NCI-H146 treated with DMSO at 0.1 percent for 48 hours (cell line): ENCODE data around the gene PXDN.
"Not testable (repeated sequence)": the region's sequence is repeated elsewhere in the genome, so short reads cannot be mapped to it uniquely, and the experiment has no call there.

ENCODE experiments used
- DNase-seq: peaks from one replicate; lab custom pipeline; 2025; ENCODE audit not compliant: unreplicated experiment; lab: John Stamatoyannopoulos, UW

The PXDN gene

DNA sequence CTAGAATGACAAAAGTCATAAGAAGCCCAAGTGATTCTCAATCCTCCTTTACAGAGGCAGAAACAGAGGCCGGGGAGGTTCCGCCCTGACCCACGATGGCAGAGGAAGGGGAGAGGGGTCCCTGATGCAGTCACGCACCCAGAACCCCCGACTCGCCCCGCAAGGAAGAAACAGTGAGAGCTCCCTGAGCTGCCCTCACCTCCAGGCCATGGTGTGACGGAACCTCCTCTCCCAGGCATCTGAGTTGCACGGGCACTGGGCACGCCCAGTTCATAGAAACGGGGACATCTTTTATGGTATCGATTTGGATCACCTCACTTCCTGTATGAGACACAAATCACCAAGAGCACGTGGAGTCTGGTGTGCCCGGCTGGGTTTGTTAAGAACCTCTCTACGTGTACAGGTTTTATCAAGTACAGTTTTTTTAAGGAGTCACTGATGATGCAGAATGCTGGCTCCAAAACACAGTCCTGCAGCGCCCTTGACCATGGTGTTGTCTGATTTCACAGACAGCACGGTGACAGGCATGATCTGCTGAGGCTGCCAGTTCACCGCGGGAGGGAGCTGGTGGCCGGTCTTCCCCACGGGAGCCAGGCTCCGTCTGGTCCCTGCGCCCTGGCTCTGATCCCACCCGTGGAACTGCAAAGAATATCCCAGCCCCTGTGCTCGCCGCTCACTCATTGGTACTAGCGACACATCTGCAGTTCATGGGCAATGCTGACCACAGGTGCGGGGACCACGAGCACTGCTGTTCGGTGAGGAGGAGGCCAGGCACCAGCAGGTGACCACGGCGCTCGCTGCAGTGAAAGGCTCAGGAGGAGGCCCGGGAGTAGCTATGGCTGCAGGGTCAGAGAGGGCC, 35.6 kb downstream of the PXDN start:
- no peak for DNase-seq

DNA sequence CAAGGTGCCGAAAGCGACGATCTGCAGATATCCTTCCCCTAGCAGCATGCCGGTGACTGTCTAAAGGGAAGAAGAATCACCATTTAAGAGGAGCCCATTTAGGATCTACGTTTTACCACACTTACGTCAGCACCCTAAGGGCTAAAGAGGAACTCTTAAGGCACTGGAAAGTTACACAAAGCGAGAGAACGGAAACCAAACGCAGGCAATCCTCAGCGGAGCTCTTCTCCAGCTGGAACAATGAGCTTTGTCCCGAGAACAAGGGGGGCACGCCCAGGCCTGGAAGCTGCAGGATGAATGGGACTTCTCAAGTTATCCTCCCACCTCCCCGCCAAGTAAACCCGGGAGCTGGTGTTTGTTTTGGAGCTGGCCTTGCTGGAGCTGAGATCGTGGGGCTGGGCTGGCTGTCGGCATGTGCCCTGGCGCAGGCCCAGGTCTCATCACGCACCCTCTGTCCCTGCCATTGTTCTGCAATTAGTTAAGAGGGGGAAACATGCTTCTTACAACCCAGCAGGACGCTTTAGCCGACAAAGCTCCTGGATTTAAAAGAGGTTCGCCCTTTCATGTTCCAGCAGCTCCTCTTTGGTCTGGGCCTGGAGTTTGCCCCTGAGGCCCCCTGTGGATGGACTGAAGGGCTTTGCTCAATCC, 36.4 kb downstream of the PXDN start:
- no peak for DNase-seq

DNA sequence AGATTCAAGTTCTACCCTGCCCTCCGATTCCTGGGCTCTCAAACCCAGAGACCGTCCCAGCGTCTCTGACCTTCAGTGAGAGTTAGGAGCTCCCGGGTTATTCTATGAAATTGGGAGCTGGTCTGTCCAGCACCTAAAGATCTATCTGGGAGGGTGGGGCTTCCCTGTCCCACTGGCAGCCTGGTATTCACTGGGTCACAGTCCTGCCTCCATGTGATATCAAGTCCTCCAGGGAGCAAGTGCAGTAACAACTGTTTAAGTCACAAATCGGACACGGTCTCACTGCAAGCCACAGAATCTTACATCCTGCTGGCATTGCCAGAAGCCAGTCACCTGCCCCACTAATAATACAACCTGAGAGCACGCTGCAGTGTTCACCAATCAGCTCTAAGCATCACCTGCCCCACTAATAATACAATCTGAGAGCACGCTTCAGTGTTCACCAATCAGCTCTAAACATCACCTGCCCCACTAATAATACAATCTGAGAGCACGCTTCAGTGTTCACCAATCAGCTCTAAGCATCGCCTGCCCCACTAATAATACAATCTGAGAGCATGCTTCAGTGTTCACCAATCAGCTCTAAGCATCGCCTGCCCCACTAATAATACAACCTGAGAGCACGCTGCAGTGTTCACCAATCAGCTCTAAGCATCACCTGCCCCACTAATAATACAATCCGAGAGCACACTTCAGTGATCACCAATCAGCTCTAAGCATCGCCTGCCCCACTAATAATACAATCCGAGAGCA, 38.0 kb downstream of the PXDN start:
- DNase-seq: not testable (repeated sequence)

GRCh38 chr2:1705557-1706076, 38.7 kb downstream of the PXDN start:
- DNase-seq: no peak

GRCh38 chr2:1704631-1705556, 39.4 kb downstream of the PXDN start:
- DNase-seq: no peak

- DNase-seq: no peak
Observed at GRCh38 chr2:1702186-1702565, 42.1 kb downstream of the PXDN start.

- DNase-seq: no peak
Observed at GRCh38 chr2:1701556-1702185, 42.6 kb downstream of the PXDN start.

DNA sequence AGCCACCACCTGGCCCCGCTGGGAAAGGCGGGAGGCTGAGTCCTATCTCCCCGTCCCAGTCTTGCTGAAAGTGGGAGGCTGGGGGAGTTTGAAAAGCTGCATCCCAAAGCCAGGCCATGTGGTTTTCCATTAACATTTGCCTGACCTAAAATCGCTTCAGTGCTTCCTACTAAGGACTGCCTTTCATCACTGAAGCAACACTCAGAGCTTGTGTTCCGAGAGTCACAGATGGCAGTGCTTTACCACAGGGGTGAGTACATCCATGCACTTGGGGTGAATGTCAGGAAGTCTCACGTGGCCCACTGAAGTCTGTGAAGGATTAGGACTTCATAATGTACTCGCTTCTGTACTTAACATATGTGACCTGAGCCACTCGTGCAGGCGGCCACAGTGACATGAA, 43.3 kb downstream of the PXDN start:
- DNase-seq: no peak

DNA sequence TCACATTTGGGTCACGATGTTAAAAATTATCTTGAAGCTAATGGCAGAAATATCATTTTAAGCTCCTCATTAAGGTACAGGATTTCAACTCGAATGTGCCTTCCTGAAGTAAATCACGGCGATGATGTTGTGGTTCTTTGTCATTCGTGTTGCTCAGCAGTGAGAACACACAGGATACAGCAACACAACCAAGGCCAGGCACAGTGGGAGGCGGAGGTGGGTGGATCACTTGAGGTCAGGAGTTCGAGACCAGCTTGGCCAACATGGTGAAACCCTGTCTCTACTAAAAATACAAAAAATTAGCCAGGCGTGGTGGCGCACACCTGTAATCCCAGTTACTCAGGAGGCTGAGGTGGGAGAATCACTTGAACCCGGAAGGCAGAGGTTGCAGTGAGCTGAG, 43.9 kb downstream of the PXDN start:
- not testable (repeated sequence) for DNase-seq

DNA sequence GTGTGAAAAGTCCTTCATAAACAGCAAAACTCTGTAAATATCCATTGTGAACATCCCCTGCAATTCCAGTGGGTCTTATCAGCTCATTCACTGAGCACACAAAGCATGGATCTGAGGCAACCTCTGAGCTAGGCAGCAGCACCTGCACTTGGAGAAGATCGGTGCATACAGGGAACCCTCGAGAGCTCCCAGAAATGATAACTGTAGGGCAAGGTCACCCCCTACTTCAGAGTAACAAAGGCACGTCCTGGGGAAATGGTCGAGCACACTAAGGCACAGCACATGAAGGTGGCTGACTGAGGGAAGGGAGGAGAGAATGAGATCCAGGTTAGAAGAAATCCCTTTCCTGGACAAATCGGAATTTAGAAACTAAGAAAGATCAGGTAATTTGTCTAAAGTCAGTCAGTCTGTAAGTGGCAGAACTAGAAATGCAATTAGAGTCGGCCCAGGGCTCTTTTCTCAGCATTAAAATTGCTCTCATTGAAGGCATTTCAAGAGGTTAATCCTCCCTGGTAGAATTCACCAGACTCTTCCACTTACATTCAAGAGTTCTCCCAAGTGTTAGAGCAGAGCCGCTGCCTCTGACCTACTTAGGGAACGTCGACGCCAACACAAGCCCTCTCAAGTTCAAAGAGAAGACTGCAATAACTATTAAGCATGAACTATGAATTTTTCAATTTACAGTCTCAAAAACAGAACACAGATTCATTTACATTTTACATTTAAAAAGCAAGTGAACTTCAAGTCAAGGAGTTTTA, 45.9 kb downstream of the PXDN start:
- no peak for DNase-seq

DNA sequence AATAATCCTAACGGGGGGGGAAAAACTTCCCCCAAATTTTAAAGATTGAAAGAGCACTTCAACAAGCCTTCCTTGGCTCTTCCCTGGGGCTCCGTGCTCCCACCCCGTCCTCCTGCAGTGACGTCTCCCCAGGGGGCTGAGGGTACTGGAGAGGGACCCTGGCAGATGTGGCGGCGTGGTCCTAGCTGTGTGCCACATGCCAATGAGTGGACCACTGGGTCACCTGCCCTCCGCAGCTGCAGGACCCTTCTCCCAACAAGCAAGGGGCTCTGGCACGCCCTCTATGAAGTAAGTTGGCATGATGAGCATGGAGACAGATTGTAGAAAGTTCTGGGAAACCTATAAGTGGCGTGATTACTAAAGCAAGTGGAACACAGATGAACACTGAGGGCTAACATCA, 46.7 kb downstream of the PXDN start:
- DNase-seq: no peak

DNA sequence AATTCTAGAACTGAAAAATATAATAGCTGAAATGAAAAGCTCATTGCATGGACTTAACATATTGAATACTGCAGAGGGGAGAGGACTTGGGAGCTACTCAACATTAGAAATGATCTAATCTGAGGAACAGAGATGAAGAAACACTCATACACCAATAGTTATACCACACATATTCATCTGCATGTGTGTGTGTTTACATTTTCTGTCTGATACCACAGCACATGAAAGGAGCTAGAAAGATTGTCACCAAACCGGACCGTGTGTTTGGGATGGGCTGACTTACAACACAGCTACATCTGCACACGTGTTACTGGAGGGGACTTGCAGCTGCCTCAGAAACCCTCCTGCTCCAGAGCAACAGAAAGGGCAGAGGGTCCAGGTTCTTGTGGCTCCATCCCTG, 47.8 kb downstream of the PXDN start:
- DNase-seq: no peak

DNA sequence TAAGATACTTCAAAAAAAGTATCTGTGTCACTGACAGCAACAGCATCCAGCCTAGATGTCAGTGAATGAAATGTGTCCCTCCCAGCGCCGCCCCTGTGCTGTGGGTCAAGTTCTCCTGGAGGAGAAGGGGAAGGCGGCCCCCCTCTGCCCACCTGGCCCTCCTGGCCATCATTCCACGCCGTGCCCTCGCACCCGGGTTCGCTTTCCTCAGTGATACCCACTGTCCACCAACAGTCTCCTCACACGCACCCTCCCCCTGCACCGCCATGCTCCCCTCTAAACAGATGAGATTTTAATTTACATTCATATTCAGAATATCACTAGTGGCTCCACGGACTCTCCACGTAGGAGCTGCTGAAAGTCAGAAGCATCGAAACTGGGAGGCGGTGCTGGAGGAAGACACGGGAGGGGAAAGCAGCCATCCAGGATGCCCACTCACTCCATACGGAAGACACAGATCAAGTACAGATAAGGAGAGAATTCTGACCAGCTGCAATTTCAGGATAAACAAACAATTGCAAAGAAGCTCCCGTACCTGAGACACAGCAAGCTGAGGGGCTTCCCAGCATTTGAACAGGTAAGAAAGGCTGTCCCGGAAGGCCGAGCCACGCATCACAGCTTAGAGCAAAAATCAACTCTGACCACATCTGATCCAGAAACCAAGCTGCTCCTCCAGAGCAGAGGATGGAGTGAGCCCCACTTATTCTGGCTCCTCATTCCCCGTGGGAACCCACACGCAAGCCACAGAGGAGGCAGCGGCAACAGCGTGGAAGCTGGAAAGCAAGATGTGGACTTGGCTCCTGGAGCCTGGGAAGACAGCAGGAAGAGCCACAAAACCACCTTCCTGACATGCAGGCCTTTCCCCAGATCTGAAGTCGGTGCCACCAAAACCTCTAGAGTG, 49.7 kb downstream of the PXDN start:
- DNase-seq: no peak

DNA sequence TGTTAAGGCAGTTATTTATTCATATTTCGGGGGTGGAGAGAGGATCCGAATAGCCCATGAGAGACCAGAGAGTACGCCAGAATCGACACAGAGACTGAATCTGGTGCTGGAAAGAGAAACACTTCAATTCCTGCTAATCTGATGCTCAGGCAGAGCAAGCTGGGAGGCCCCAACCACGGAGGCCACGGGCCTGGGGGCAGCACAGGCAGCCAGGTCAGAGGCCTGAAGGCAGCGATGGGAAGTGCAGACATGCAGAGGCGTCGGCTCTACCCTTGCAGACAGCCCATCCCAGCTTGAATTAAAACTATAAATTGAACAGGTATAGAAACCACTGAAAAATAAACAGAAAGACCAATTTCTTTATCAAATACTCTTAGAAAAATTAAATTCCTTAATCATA, 50.6 kb downstream of the PXDN start:
- no peak for DNase-seq

DNA sequence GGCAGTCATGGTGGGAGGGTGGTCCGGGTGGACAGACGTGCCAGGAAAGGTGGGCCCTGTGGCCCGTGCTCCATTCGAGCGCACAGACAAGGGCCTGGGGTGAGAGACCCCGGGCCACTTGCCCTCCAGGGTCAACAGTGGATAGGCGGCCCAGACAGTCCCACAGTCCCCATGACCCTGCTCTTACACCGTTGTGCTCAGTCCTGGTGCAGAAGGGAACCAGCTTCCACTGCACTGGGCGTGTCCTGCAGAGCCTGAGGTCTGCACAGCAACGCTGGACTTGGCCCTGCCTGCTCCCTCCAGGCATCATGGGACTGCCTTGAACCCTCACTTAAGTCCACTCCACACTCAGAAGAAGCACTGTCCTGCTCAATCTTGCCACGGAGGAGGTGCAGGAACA, 52.0 kb downstream of the PXDN start:
- no peak for DNase-seq

DNA sequence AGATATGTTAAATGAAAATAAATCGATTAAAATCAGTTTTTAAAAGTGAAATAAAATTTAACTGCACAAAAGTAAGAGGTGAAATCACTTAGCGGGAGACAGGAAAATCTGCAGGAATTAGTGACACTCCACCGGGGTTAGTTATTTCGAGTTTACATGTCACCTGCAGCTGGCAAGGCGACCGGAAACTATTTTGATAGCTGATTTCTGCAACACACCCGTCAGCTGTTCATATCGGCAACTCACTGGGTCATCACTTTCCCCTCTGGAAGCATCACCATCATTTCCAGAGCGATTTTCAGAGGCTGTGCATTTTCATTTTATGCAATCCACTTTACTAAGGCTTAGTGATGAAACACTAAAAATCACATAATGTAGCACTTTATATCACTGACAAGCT, 52.9 kb downstream of the PXDN start:
- no peak for DNase-seq

DNA sequence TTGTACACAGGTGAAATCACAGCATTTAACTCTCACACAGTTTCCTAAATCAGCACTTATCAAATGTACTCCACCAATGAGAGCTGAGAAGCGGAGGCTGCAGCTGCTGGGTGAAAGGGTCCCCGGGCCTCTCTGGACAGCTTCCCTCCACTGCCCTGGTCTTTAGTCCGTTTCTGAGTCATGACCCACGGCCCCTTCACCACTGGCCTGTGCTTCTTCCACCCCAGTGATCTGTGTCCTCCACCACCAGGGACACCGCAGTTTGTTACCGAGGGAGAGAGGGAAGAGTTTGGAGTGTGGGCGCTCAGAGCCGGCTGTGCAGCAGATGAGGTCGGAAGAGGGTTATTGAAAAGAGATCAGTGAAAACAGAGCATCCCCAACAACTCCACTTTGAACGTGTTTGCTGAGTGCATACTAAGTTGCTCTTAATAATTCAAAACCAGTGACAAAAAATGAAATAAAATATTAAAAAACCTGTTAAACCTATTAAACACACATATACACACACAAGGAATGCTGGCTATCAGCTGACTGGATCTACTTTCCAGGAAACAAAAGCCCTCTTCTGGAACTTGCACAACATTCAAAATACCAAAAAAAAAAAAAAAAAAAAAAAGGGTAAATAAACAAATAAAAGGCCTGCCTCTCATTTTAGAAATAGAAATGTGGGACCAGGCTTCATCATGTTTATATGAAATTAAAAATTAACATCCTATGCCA, 54.1 kb downstream of the PXDN start:
- no peak for DNase-seq

DNA sequence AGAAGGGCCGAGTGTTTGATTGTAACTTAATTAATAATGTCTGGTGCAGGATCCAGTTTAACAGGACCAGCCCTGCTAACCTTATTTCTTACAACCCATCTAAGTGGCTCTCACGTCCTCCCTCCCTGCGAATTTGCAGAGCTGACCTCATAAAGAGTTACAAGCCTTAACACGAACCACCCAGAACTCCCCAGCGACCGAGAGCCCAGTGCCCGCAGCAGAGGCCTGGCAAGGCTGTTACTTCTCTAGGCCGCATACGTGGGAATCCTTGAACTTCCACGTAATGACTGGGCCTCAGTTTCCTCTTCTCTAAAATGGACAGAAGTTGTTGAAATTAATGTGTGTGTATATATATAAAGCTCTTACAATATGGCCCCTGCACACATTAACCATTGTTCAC, 55.5 kb downstream of the PXDN start:
- DNase-seq: no peak
